H1 (cell line): ENCODE data around the gene BACE2. TPM values are rescaled to one million over a fixed set of nuclear protein-coding genes. Genes with fewer than 3 reads are reported as not detected.

Experiments
- CTCF ChIA-PET: fragments of 300-600 bp; sonication (Branson Sonifier 250); formaldehyde crosslinking; loops from one replicate; lab custom pipeline; 2021; ENCODE audit not compliant: partially characterized antibody; lab: Charles Lee
- POLR2A ChIA-PET: fragments of 300-600 bp; sonication (Branson Sonifier 250); formaldehyde crosslinking; loops from one replicate; lab custom pipeline; 2021; ENCODE audit warnings: inconsistent platforms; ENCODE audit not compliant: partially characterized antibody; lab: Charles Lee
- DNase-seq, 2 experiments: peaks; one replicate each; pipeline versions ENCODE4 v3.0.0 to v3.0.0-alpha.2; 2010 to 2022; ENCODE audit warnings: low spot score in 2 of 2, low read depth in 1 of 2, mixed read lengths in 1 of 2
- FAIRE-seq: peaks from 2 replicates; lab custom pipeline; 2011; peaks lifted over from hg19 to GRCh38; lab: Jason Lieb, UNC
- H2AFZ ChIP-seq: 2 replicates; pipeline ENCODE4 v1.8.1; 2012; ENCODE audit warnings: low read length, inconsistent platforms
- H2AK5ac ChIP-seq: 2 replicates; pipeline ENCODE4 v1.6.1; 2013; ENCODE audit warnings: low read depth, low read length
- H2BK120ac ChIP-seq: replicated peaks from 2 replicates; pipeline ENCODE3; 2013; ENCODE audit warnings: low read depth, low read length, inconsistent platforms
- H2BK12ac ChIP-seq: 2 replicates; pipeline ENCODE4 v1.6.1; 2013; ENCODE audit warnings: low read depth, low read length
- H2BK15ac ChIP-seq: 2 replicates; pipeline ENCODE4 v1.6.1; 2013; ENCODE audit warnings: low read length
- H2BK20ac ChIP-seq: 2 replicates; pipeline ENCODE4 v1.6.1; 2013; ENCODE audit warnings: low read length
- H2BK5ac ChIP-seq: 2 replicates; pipeline ENCODE4 v1.6.1; 2013; ENCODE audit warnings: low read depth, low read length
- H3K14ac ChIP-seq: 2 replicates; pipeline ENCODE4 v1.6.1; 2013; ENCODE audit warnings: inconsistent platforms; ENCODE audit not compliant: insufficient read length
- H3K18ac ChIP-seq: 2 replicates; pipeline ENCODE4 v1.6.1; 2013; ENCODE audit warnings: low read length; ENCODE audit errors: extremely low read depth
- H3K23ac ChIP-seq: 2 replicates; pipeline ENCODE4 v1.6.1; 2013; ENCODE audit warnings: inconsistent platforms; ENCODE audit not compliant: insufficient read length
- H3K23me2 ChIP-seq: 2 replicates; pipeline ENCODE4 v1.6.1; 2013; ENCODE audit warnings: low read depth, low read length
- H3K27ac ChIP-seq: 2 replicates; pipeline ENCODE4 v1.6.1; 2011; ENCODE audit warnings: low read depth, low read length, inconsistent platforms
- H3K27me3 ChIP-seq, 4 experiments: replicated peaks in 1 of 4; 1 replicate in 1 of 4; 2 replicates in 3 of 4; pipeline versions ENCODE4 v1.6.1 to v1.8.1; 2011 to 2013; ENCODE audit warnings: low read length in 3 of 4, mild to moderate bottlenecking in 3 of 4, inconsistent platforms in 2 of 4, mixed read lengths in 2 of 4, moderate library complexity in 1 of 4; ENCODE audit not compliant: control insufficient read depth in 3 of 4, insufficient read depth in 3 of 4; ENCODE audit errors: extremely low read depth in 1 of 4
- H3K36me3 ChIP-seq, 4 experiments: 2 replicates each; pipeline versions ENCODE4 v1.6.1 to v1.8.1; 2011 to 2013; ENCODE audit warnings: mild to moderate bottlenecking in 4 of 4, low read length in 3 of 4, moderate library complexity in 2 of 4, control low read depth in 1 of 4, inconsistent platforms in 1 of 4; ENCODE audit not compliant: insufficient read depth in 4 of 4, control insufficient read depth in 2 of 4
- H3K4ac ChIP-seq: replicated peaks from 2 replicates; pipeline ENCODE3; 2013; ENCODE audit warnings: low read length, low read depth, mixed read lengths, inconsistent platforms; ENCODE audit not compliant: insufficient read length
- H3K4me1 ChIP-seq, 4 experiments: replicated peaks in 1 of 4; 1 replicate in 1 of 4; 2 replicates in 3 of 4; pipeline versions ENCODE4 v1.6.1 to v1.8.1; 2011 to 2013; ENCODE audit warnings: low read length in 3 of 4, inconsistent platforms in 2 of 4, mixed read lengths in 1 of 4; ENCODE audit not compliant: insufficient read depth in 4 of 4, control insufficient read depth in 3 of 4
- H3K4me2 ChIP-seq, 2 experiments: 2 replicates each; pipeline versions ENCODE4 v1.6.1 to v1.8.1; 2011 to 2013; ENCODE audit warnings: low read depth in 2 of 2, low read length in 2 of 2, control low read depth in 1 of 2, inconsistent platforms in 1 of 2, mild to moderate bottlenecking in 1 of 2; ENCODE audit not compliant: insufficient read depth in 1 of 2
- H3K4me3 ChIP-seq, 4 experiments: fragments of 200-600, 300-600 bp in 1 of 4; sonication (generic), shearing (Covaris generic), sonication (Bioruptor Twin) in 1 of 4; 2 replicates each; pipeline versions ENCODE4 v1.5.1 to v1.8.1; 2011 to 2016; ENCODE audit warnings: low read length in 4 of 4, low read depth in 3 of 4, control low read depth in 2 of 4, inconsistent platforms in 2 of 4, mild to moderate bottlenecking in 2 of 4, mixed read lengths in 1 of 4, moderate library complexity in 1 of 4; ENCODE audit not compliant: insufficient read depth in 2 of 4; ENCODE audit errors: extremely low read depth in 1 of 4
- H3K56ac ChIP-seq: replicated peaks from 2 replicates; pipeline ENCODE3; 2013; ENCODE audit warnings: low read depth, mild to moderate bottlenecking, mixed read lengths, low read length, inconsistent platforms; ENCODE audit not compliant: insufficient read length
- H3K79me1 ChIP-seq: 2 replicates; pipeline ENCODE4 v1.6.1; 2013; ENCODE audit warnings: low read depth, low read length, control low read depth
- H3K79me2 ChIP-seq, 2 experiments: 2 replicates each; pipeline versions ENCODE4 v1.6.1 to v1.8.1; 2012 to 2013; ENCODE audit warnings: low read length in 2 of 2, mild to moderate bottlenecking in 2 of 2, inconsistent platforms in 1 of 2; ENCODE audit not compliant: insufficient read depth in 2 of 2, control insufficient read depth in 1 of 2
- H3K9ac ChIP-seq, 4 experiments: replicated peaks in 1 of 4; 1 replicate in 1 of 4; 2 replicates in 3 of 4; pipeline versions ENCODE4 v1.6.1 to v1.8.1; 2011 to 2013; ENCODE audit warnings: low read depth in 3 of 4, low read length in 3 of 4, control low read depth in 2 of 4, mild to moderate bottlenecking in 2 of 4, moderate library complexity in 2 of 4, inconsistent platforms in 1 of 4; ENCODE audit errors: extremely low read depth in 1 of 4
- H3K9me3 ChIP-seq, 2 experiments: 2 replicates each; pipeline versions ENCODE4 v1.6.1 to v1.8.1; 2012 to 2013; ENCODE audit warnings: mild to moderate bottlenecking in 2 of 2, moderate library complexity in 2 of 2, control low read depth in 1 of 2, inconsistent platforms in 1 of 2, low read depth in 1 of 2, low read length in 1 of 2, mixed read lengths in 1 of 2; ENCODE audit not compliant: insufficient read depth in 2 of 2
- H4K20me1 ChIP-seq, 2 experiments: replicated peaks in 1 of 2; 2 replicates each; pipeline versions ENCODE3 to v1.8.1; 2011 to 2013; ENCODE audit warnings: inconsistent platforms in 2 of 2, low read length in 2 of 2, mild to moderate bottlenecking in 1 of 2; ENCODE audit not compliant: insufficient read depth in 2 of 2, control insufficient read depth in 1 of 2
- H4K5ac ChIP-seq: 2 replicates; pipeline ENCODE4 v1.6.1; 2013; ENCODE audit warnings: low read length, low read depth, mixed read lengths, inconsistent platforms; ENCODE audit not compliant: insufficient read length
- H4K8ac ChIP-seq: 2 replicates; pipeline ENCODE4 v1.8.0; 2013; ENCODE audit warnings: mild to moderate bottlenecking, moderate library complexity, low read length, inconsistent platforms; ENCODE audit not compliant: insufficient read depth; ENCODE audit errors: extremely low read depth
- H4K91ac ChIP-seq: replicated peaks from 2 replicates; pipeline ENCODE3; 2013; ENCODE audit warnings: low read length, mixed read lengths, inconsistent platforms; ENCODE audit not compliant: insufficient read length
- CBX5 ChIP-seq: fragments of 300-800, 300-1000 bp; sonication (generic); IDR thresholded peaks from 2 replicates; pipeline ENCODE4 v1.7.1; 2016; ENCODE audit warnings: antibody characterized with exemption, low read length, low read depth
- CREB1 ChIP-seq: IDR thresholded peaks from 2 replicates; pipeline ENCODE4 v1.6.1; 2012; ENCODE audit warnings: inconsistent platforms
- HDAC6 ChIP-seq: IDR thresholded peaks from one replicate; pipeline ENCODE4 v1.7.1; 2012; ENCODE audit warnings: low read depth, mild to moderate bottlenecking, inconsistent platforms, low read length, moderate library complexity
- JUN ChIP-seq: IDR thresholded peaks from 2 replicates; pipeline ENCODE4 v1.6.1; 2011; ENCODE audit warnings: low read depth, mild to moderate bottlenecking, improper control_type of control experiment, low read length
- NANOG ChIP-seq: IDR thresholded peaks from 2 replicates; pipeline ENCODE4 v1.6.1; 2011; ENCODE audit warnings: low read length, low read depth, mild to moderate bottlenecking, inconsistent platforms; ENCODE audit not compliant: insufficient read depth, poor library complexity, severe bottlenecking
- PHF8 ChIP-seq: fragments of 200-600 bp; sonication (generic); conservative IDR thresholded peaks from 2 replicates; pipeline ENCODE4 v1.7.1; 2012; ENCODE audit warnings: low read depth, mild to moderate bottlenecking, inconsistent platforms, low read length, moderate library complexity
- SRF ChIP-seq: IDR thresholded peaks from 2 replicates; pipeline ENCODE4 v1.6.1; 2011; ENCODE audit warnings: mild to moderate bottlenecking, low read depth, low read length, moderate library complexity
- TEAD4 ChIP-seq: IDR thresholded peaks from 2 replicates; pipeline ENCODE4 v1.6.1; 2012; ENCODE audit warnings: low read depth, low read length, inconsistent platforms, mixed read lengths
- WGBS, 2 experiments: shearing (Covaris generic) in 1 of 2; methylation state at CpG; one replicate each; pipeline versions ENCODE4 v1.1.6 to v1.1.7; 2013 to 2015; ENCODE audit warnings: low lambda C conversion rate in 2 of 2, mixed read lengths in 2 of 2, inconsistent platforms in 1 of 2, low coverage in 1 of 2, missing lambda C conversion rate in 1 of 2; ENCODE audit not compliant: insufficient replicate concordance in 2 of 2, insufficient coverage in 1 of 2, insufficient read length in 1 of 2; ENCODE audit errors: extremely low coverage in 1 of 2, missing lambda C conversion rate in 1 of 2; 5-methylcytosine and 5-hydroxymethylcytosine counted together
- polyA plus RNA-seq, 7 experiments: library from polyadenylated mRNA; depleted of rRNA in 3 of 7; stranded (reverse) in 5 of 7; unstranded in 2 of 7; fragments of >200 nt in 5 of 7; fragments of 200-250 nt in 2 of 7; gene quantifications; 1 replicate in 5 of 7; 2 replicates in 1 of 7; 4 replicates in 1 of 7; pipeline versions ENCODE4 v1.2.1 to v1.2.3, GENCODE V29; 2011 to 2013; ENCODE audit warnings: missing spikeins in 2 of 7, mixed read lengths in 2 of 7
- total RNA-seq: library from RNA; stranded (reverse); fragmentation: NEBNext Ultra II Directional; extraction: Animal tissue kit (Norgen Biotek cat#: 25700); gene quantifications from 2 replicates; pipeline ENCODE4 v1.2.1, GENCODE V29; 2021

The BACE2 gene
- total and polyA plus RNA-seq, 2 of the 8 experiments (the other 6 are each of a cell fraction or from before 2014, with no cell fraction given): 8.1 to 10.9 TPM

GRCh38 chr21:41207401-41208375 is 39.7 kb downstream of the BACE2 start:
- no peak for DNase-seq
- Histone ChIP-seq H3K4me2 (no peak overlapping the region), H3K9ac (no peak overlapping the region)

More at GRCh38 chr21:41207401-41208375, 39.7 kb downstream of the BACE2 start:
- H4K20me1 ChIP-seq: peaks cover 0 to 3% of the 10 kb centered on the region in 2 experiments
- ChIA-PET POLR2A (no interaction called here), CTCF (interaction anchor here (1.2 to 1.3 kb wide), 2 partner anchors 9 to 75 kb away, joined by 3 read pairs; no protein-coding TSS in a partner anchor)
- H3K18ac ChIP-seq: no peak overlapping the region
- 89% methylated on average over 16 of the region's 17 CpGs; no CpG with 5 or more reads in 1 of the 2 experiments for WGBS, 2 experiments
- H3K4me3 ChIP-seq: no peak overlapping the region
- H3K36me3 ChIP-seq: no peaks in the 10 kb centered on the region
- H3K14ac ChIP-seq: no peak overlapping the region
- no peak overlapping the region for H3K4ac ChIP-seq
- H2BK5ac ChIP-seq: no peak overlapping the region
- H3K56ac ChIP-seq: no peak overlapping the region
- H3K23me2 ChIP-seq: no peaks in the 10 kb centered on the region
- H2AK5ac ChIP-seq: no peak overlapping the region
- no peaks in the 10 kb centered on the region for H3K9me3 ChIP-seq
- no peaks in the 10 kb centered on the region for H3K27me3 ChIP-seq
- no peak overlapping the region; the same call in 1 of the 2 replicates for H2BK15ac ChIP-seq
- H4K91ac ChIP-seq: no peak overlapping the region
- H3K79me2 ChIP-seq: no peaks in the 10 kb centered on the region
- no peak overlapping the region for H3K27ac ChIP-seq
- no peaks in the 10 kb centered on the region for H3K79me1 ChIP-seq
- H3K4me1 ChIP-seq: peaks cover 0 to 2% (median 0%) of the 10 kb centered on the region in 4 experiments; a peak in 1 of 7 replicates
- TF ChIP-seq CBX5 (no peak), TEAD4 (no peak), PHF8 (no peak), HDAC6 (no peak), NANOG (no peak), JUN (no peak), CREB1 (no peak), SRF (no peak)
- H3K23ac ChIP-seq: no peak overlapping the region
- no peak overlapping the region; the same call in 1 of the 2 replicates for H4K8ac ChIP-seq
- no peak overlapping the region for H2AFZ ChIP-seq
- H4K5ac ChIP-seq: no peak overlapping the region
- no peak for FAIRE-seq
- no peak overlapping the region for H2BK20ac ChIP-seq
- H2BK120ac ChIP-seq: no peak overlapping the region
- no peak overlapping the region for H2BK12ac ChIP-seq
